Stimulated activated CD8-positive, alpha-beta memory T cell treated with anti-CD3 and anti-CD28 coated beads, Interleukin-4, amount 100 ng/mL, for 1 hour (primary cell): ENCODE measurements around the gene DENND2A.
"Not testable (repeated sequence)": the region's sequence is repeated elsewhere in the genome, so short reads cannot be mapped to it uniquely, and the experiment has no call there.

Experiments used
- DNase-seq, 2 donors: peaks; one replicate each; pipeline ENCODE4 v3.0.0-alpha.2; 2020; ENCODE audit warnings: low read depth in 2 of 2, low spot score in 1 of 2

The DENND2A gene

GRCh38 chr7:140592964-140593671, 47.5 kb downstream of the DENND2A start:
- DNase-seq: no peak

DNA sequence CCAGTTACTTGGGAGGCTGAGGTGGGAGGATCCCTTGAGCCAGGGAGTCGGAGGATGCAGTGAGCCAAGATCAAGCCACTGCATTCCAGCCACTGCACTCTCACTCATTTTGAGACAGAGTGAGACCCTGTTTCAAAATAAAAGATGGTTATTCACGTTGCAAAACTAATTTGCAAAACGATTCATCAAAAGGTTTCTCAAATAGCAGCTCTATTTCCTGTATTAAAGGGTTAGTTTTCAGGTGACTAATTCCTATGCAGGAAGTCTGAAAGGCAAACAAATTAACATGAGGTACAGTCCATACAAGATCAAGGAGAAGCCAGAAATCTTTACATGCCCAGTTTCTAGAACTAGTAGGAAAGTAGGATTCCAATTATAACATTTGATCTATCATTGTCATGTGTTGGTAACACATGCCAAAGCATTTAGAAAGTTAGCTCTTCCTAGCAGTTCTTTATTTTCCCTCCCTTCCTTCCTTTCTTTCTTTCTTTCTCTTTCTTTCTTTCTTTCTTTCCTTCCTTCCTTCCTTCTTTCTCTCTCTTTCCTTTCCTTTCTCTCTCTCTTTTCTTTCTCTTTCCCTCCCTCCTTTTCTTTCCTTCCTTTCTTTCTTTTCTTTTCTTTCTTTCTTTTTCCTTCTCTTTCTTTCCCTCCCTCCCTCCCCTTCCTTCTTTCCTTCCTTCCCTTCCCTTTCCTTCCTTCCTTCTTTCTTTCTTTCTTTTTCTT, 49.3 kb downstream of the DENND2A start:
- DNase-seq: no peak

GRCh38 chr7:140587243-140587642, 53.4 kb downstream of the DENND2A start:
- no peak for DNase-seq

DNA sequence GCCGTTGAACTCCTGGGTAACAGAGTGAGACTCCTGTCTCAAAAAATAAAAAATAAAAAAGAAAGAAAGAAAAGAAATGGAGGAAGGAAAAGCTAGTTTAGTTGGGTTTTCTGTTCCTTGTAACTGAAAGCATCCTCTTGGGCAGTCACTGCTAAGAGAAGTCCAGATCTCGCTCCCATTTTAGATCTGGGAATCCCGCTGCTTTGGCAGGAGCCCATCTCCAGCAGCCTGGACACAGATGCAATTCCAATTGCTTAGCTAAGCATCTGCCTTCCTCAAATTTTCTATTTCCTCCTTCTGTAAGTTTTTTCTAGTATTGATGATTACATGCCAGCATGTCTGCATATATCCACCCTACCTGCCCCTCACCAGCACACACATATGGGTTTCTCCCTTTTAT, 54.1 kb downstream of the DENND2A start:
- no peak for DNase-seq

- no peak for DNase-seq
Observed at GRCh38 chr7:140585333-140585732, 55.3 kb downstream of the DENND2A start.

DNA sequence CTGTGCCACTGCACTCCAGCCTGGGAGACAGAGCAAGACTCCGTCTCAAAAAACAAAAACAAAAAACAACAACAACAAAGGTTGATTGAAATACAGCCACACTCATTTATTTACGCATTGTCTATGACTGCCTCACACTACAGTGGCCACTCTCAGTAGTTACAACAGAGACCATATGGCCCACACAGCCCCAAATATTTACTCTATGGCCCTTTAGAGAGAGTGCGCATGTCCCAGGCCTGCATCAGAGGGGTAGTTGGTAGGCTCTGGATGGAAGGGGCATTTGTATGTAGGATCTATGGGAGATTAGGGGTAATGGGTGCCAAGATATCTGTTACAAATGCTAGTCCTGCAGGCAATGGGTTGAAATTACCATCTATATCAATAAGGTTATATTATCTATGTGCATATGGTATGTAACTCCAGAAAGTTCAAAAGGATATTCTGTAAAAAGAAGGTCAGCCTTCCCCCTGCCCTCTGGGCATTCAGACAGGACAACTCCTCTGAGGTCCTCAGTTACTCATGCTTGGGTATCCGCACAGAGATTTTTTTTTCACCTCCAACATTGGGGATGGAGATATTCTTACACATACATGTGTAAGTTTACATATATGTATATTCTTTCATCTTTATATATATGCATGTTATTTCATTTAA, 56.3 kb downstream of the DENND2A start:
- no peak for DNase-seq

- DNase-seq: no peak
Observed at GRCh38 chr7:140581411-140581810, 59.2 kb downstream of the DENND2A start.

- DNase-seq: no peak
Observed at GRCh38 chr7:140577651-140578050, 63.0 kb downstream of the DENND2A start.

GRCh38 chr7:140576589-140576988, 64.0 kb downstream of the DENND2A start:
- DNase-seq: no peak

DNA sequence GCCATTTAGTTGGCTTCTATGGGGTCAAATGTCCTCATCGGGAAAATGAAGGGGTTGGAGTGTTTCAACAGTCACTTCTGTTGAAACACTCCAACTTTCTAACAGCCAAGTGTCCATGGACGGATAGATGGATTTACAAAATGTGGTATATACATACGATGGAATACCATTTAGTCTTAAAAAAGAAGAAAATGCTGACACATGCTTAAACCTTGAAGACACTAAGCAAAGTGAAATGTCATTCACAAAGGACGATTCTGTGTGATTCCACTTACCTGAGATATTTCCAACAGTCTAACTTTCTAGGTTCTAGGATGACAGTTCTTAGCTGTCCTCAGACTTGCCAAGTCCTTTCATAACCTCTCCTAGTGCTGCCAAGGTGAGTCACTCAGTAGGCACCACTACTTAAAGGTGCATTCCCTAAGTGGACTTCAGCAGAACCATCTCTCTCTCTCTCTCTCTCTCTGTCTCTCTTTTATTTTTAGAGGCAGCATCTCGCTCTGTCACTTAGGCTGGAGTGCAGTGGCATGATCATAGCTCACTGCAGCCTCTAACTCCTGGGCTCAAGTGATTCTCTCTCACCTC, 69.0 kb downstream of the DENND2A start:
- DNase-seq: no peak

- DNase-seq: no peak
Observed at GRCh38 chr7:140570120-140570519, 70.5 kb downstream of the DENND2A start.

DNA sequence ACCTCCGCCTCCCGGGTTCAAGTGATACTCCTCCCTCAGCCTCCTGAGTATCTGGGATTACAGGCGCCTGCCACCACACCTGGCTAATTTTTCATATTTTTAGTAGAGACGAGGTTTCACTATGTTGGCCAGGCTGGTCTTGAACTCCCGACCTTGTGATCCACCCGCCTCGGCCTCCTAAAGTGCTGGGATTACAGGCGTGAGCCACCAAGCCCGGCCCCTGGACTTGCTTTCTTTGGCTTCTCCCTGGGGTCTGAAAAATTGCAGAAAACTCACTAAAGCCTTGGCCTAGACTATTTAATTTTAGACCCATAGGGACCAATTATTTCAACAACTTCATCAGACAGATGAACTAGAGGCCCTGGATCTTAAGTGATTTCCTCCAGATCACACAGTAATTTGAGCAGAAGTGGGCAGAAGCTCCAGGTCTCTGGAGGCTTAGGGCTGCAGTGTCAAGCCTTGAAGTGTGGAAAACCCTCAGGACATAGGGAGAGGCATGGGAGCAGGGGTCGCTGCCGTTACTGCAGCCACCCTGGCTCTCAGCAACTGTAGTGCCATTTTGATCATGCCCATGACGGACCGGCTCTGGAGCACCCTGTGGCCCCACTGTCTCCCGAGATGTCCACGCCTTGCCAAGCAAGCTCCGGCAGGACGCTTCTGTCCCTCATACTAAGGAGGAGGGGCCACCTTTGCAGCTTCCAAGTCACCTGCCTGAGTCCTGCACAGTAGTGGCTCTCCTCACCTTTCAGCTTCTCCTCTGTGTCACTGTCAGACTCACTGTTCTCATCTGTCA, 72.4 kb downstream of the DENND2A start:
- no peak for DNase-seq

DNA sequence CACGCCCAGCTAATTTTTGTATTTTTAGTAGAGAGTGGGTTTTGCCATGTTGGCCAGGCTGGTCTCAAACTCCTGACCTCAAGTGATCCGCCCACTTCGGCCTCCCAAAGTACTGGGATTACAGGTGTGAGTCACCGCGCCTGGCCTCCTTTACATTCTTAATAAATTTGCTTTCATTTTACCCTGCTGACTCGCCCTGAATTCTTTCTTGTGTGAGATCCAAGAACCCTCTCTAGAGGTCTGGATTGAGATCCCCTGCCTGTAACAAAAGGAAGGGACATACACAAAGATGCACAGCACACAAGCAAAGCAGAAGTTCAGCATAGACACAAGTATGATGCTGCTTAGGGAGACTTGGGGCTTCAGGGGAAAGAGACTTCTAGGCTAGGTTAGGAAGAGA, 74.4 kb downstream of the DENND2A start:
- DNase-seq: not testable (repeated sequence)

- DNase-seq: not testable (repeated sequence)
Observed at GRCh38 chr7:140565761-140566160, 74.9 kb downstream of the DENND2A start.

DNA sequence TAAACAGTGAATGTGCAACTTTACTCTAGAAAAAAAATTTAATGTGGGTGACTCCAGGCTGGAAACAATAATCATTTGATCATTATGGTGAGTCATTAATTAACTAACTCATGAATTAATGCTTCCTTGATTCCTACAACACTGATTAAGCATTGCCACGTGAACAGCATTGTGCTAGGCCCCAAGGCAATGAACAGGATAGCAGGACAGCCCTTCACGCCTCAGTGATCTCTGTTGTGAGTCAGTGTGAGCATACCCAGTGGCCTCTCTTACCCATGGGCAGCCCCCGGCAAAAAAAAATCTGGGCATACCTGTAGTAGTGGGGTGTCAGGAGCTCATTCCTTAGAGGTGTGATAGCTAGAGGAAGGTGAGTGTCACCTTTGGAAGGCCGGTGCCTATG, 76.0 kb downstream of the DENND2A start:
- DNase-seq: no peak

DNA sequence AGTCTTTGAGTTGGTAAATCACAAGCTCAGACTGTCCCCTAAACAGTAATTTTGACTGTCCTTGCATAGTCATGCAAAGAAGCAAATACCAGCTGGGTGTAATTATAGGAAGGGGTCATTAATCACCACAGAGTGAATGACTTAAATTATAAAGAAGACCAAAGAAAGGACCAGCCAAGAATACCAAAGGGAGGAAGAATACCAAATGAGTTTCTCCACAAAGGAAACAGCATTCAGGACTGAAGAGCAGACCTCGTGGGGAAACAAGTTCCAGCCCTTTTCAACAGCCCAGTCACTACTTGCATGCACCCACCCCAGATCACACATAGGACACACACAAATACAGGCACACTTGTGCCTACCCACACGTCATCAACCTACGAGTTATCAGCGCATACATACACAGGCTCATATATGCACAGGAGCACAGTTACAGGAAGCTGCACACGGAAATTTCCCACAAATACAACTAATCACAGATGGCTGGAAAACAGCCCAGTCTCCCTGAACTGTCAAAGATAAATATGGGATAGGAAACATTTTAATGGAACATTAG, 77.6 kb downstream of the DENND2A start:
- DNase-seq: no peak

GRCh38 chr7:140559410-140559809, 81.2 kb downstream of the DENND2A start:
- no peak for DNase-seq

GRCh38 chr7:140557809-140558518, 82.6 kb downstream of the DENND2A start:
- no peak for DNase-seq

DNA sequence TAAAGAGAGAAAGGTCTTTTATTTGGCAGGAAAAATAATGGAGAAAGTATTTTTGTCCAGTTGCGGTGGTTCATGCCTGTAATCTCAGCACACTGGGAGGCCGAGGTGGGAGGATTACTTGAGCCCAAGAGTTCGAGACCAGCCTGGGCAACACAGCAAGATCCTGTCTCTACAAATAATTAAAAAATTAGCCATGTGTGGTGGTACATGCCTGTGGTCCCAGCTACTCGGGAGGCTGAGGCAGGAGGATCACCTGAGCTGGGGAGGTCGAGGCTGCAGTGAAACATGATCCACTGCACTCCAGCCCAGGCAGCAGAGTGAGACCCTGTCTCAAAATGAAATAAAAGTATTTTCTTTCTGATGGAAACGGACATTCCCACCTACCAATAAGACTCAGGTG, 83.5 kb downstream of the DENND2A start:
- DNase-seq: no peak

DNA sequence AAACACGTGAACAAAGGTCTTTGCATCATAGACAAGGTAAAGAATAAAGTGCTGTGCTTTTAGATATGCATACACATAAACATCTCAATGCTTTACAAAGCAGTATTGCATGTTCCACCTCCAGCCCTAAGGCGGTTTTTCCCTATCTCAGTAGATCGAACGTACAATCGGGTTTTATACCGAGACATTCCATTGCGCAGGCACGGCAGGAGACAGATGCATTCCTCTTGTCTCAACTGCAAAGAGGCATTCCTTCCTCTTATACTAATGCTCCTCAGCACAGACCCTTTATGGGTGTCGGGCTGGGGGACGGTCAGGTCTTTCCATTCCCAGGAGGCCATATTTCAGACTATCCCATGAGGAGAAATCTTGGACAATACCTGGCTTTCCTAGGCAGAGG, 87.4 kb downstream of the DENND2A start:
- not testable (repeated sequence) for DNase-seq
